CD4-positive, alpha-beta T cell (primary cell): ENCODE measurements around the gene ADGRG7. TPM values are rescaled to one million over a fixed set of nuclear protein-coding genes. Genes with fewer than 3 reads are reported as not detected.

Experiments
- ATAC-seq: fragments of 200-7000 bp; cut with Tn5 transposase; one replicate; pipeline ENCODE4 v1.10.0; 2022; ENCODE audit warnings: mild to moderate bottlenecking; ENCODE audit not compliant: poor library complexity
- CTCF ChIA-PET: fragments of 350-600 bp; sonication (Branson Sonifier 250); formaldehyde crosslinking; loops from one replicate; lab custom pipeline; 2021; ENCODE audit warnings: antibody characterized with exemption, inconsistent platforms; lab: Charles Lee
- POLR2A ChIA-PET: fragments of 350-600 bp; sonication (Branson Sonifier 250); formaldehyde crosslinking; loops from one replicate; lab custom pipeline; 2021; ENCODE audit warnings: antibody characterized with exemption, inconsistent platforms; lab: Charles Lee
- DNase-seq, 14 experiments: peaks; one replicate each; pipeline ENCODE4 v3.0.0-alpha.2; 2013 to 2020; ENCODE audit warnings: mixed read lengths in 2 of 14
- H3K27ac ChIP-seq, 2 donors: one replicate each; pipeline versions ENCODE4 v1.5.1 to v1.7.0; 2013; ENCODE audit warnings: low read length in 2 of 2, low read depth in 1 of 2, mild to moderate bottlenecking in 1 of 2
- H3K27me3 ChIP-seq, 2 experiments: 1 replicate in 1 of 2; 2 replicates in 1 of 2; pipeline versions ENCODE4 v1.6.1 to v1.7.0; 2013; ENCODE audit warnings: low read length in 2 of 2, control low read depth in 1 of 2, mild to moderate bottlenecking in 1 of 2, moderate library complexity in 1 of 2; ENCODE audit not compliant: insufficient read depth in 2 of 2, control insufficient read depth in 1 of 2
- H3K36me3 ChIP-seq: one replicate; pipeline ENCODE4 v1.6.1; 2013; ENCODE audit warnings: low read length, control low read depth; ENCODE audit not compliant: insufficient read depth
- H3K4me1 ChIP-seq: one replicate; pipeline ENCODE4 v1.6.1; 2013; ENCODE audit warnings: low read length, control low read depth; ENCODE audit not compliant: insufficient read depth
- H3K4me3 ChIP-seq: one replicate; pipeline ENCODE4 v1.5.1; 2013; ENCODE audit warnings: mild to moderate bottlenecking, low read length, moderate library complexity
- H3K9me3 ChIP-seq, 2 experiments: 1 replicate in 1 of 2; 2 replicates in 1 of 2; pipeline versions ENCODE4 v1.6.1 to v1.7.0; 2013; ENCODE audit warnings: low read length in 2 of 2, mild to moderate bottlenecking in 2 of 2, control low read depth in 1 of 2, moderate library complexity in 1 of 2; ENCODE audit not compliant: control insufficient read depth in 1 of 2, insufficient read depth in 1 of 2
- H3K27ac Mint-ChIP-seq: one replicate; pipeline ENCODE4 v1.8.0; 2020; ENCODE audit warnings: mixed read lengths
- H3K27me3 Mint-ChIP-seq: one replicate; pipeline ENCODE4 v1.8.0; 2021; ENCODE audit warnings: mixed read lengths
- H3K36me3 Mint-ChIP-seq: one replicate; pipeline ENCODE4 v1.8.0; 2021; ENCODE audit warnings: low read depth, mixed read lengths
- H3K4me1 Mint-ChIP-seq: one replicate; pipeline ENCODE4 v1.8.0; 2021; ENCODE audit warnings: low read depth, mixed read lengths
- H3K4me3 Mint-ChIP-seq: one replicate; pipeline ENCODE4 v1.8.0; 2020; ENCODE audit warnings: mild to moderate bottlenecking, mixed read lengths
- H3K9me3 Mint-ChIP-seq: one replicate; pipeline ENCODE4 v1.8.0; 2020; ENCODE audit warnings: mixed read lengths
- intact Hi-C, 2 experiments: fragments of 100-400 bp; cut with DNase I in 1 of 2; cut with micrococcal nuclease in 1 of 2; formaldehyde crosslinking; loops; one replicate each; pipeline versions ENCODE4 v1.15.1 to v1.9.0; 2023 to 2025; cut with DNase I, micrococcal nuclease
- total RNA-seq, 174 experiments: library from RNA in 2 of 174; stranded (reverse) in 2 of 174; gene quantifications; one replicate each; pipeline ENCODE4 v1.2.3 and lab custom pipeline; 2021 to 2026
- TF ChIP-seq, protein P1 (sequence below): fragments of 200-600 bp; IDR thresholded peaks from one replicate; pipeline ENCODE4 v1.8.0; 2022; ENCODE audit warnings: antibody characterized with exemption, mild to moderate bottlenecking

The ADGRG7 gene
- total RNA-seq, 2 experiments from 2014 or later: not detected

- H3K9me3 Mint-ChIP-seq: no peaks in the 10 kb centered on the region
- no peak overlapping the region for H3K27ac Mint-ChIP-seq
- no peaks in the 10 kb centered on the region for H3K36me3 Mint-ChIP-seq
- H3K4me1 Mint-ChIP-seq: no peaks in the 10 kb centered on the region
- Histone ChIP-seq H3K36me3 (no peaks in the 10 kb centered on the region), H3K4me3 (no peak overlapping the region), H3K27ac (no peak overlapping the region), H3K4me1 (peaks cover 4% of the 10 kb centered on the region), H3K9me3 (no peaks in the 10 kb centered on the region), H3K27me3 (no peaks in the 10 kb centered on the region)
- no peaks in the 10 kb centered on the region for H3K27me3 Mint-ChIP-seq
- ATAC-seq: no peak
- TF ChIP-seq, protein P1, sequence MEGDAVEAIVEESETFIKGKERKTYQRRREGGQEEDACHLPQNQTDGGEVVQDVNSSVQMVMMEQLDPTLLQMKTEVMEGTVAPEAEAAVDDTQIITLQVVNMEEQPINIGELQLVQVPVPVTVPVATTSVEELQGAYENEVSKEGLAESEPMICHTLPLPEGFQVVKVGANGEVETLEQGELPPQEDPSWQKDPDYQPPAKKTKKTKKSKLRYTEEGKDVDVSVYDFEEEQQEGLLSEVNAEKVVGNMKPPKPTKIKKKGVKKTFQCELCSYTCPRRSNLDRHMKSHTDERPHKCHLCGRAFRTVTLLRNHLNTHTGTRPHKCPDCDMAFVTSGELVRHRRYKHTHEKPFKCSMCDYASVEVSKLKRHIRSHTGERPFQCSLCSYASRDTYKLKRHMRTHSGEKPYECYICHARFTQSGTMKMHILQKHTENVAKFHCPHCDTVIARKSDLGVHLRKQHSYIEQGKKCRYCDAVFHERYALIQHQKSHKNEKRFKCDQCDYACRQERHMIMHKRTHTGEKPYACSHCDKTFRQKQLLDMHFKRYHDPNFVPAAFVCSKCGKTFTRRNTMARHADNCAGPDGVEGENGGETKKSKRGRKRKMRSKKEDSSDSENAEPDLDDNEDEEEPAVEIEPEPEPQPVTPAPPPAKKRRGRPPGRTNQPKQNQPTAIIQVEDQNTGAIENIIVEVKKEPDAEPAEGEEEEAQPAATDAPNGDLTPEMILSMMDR: no peak
- intact Hi-C loops: loop anchor here in 1 of 2 experiments (2.0 kb wide), 1 partner anchor 755 kb away; no protein-coding TSS in a partner anchor
- ChIA-PET CTCF (no interaction called here), POLR2A (no interaction called here)
- DNase-seq: no peak
- no peak overlapping the region for H3K4me3 Mint-ChIP-seq
Measured at GRCh38 chr3:100588251-100588650, 21.1 kb upstream of the ADGRG7 start.

DNA sequence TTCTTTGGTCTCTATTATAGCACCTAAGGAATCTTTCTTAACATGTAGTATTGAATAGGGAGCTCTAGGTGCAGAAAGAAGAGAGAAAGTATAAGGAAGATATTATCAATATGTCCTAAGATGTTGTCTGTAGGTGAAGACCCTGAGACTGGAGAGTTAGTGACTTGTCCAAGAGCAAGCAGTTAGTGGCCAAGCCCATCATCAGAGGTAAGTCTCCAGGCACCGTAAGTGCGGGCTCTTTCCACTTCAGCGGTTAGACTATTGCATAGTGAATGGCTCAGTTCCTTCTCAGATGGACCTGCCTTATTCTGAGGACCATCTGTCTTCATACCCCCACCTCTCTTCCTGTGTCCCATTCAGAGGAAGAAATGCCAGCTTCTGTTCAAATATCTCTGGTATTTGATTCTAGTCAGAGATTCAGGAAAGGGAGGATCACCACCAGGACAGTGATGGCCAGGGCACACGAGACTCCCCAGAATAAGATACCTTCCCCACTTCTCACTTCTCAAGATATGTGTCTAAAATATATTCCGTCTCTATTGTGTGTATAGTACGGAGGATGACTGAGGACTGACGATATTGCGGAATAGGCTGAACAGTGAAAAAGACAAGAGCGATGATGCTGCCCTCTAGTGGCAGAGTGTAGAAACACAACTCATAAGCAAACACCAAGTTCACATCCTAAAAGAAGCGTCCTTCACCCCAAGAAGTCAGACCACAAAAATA lies 19.1 kb upstream of the ADGRG7 start:
- POLR2A ChIA-PET: no interaction called here
- ATAC-seq (peak; percentile 89), DNase-seq (peak; percentile 13 to 84 (median 44))
- no peak overlapping the region for H3K4me3 ChIP-seq
- no peaks in the 10 kb centered on the region for H3K9me3 ChIP-seq
- intact Hi-C loops: loop anchor here (1.0 to 2.0 kb wide), 4 partner anchors 127 to 521 kb away; no protein-coding TSS in a partner anchor
- CTCF ChIA-PET: interaction anchor here (1.0 to 2.2 kb wide), 4 partner anchors 10 to 761 kb away, joined by 3 to 9 read pairs (median 4); no protein-coding TSS in a partner anchor
- no peaks in the 10 kb centered on the region for H3K27me3 ChIP-seq
- H3K4me3 Mint-ChIP-seq: no peak overlapping the region
- no peaks in the 10 kb centered on the region for H3K36me3 Mint-ChIP-seq
- no peak overlapping the region for H3K27ac ChIP-seq
- H3K27me3 Mint-ChIP-seq: no peaks in the 10 kb centered on the region
- H3K9me3 Mint-ChIP-seq: no peaks in the 10 kb centered on the region
- no peak overlapping the region for H3K27ac Mint-ChIP-seq
- peaks cover 4% of the 10 kb centered on the region for H3K4me1 ChIP-seq
- TF ChIP-seq, protein P1: peak; percentile 90
- H3K4me1 Mint-ChIP-seq: no peaks in the 10 kb centered on the region
- H3K36me3 ChIP-seq: no peaks in the 10 kb centered on the region

- DNase-seq (no peak), ATAC-seq (no peak)
- intact Hi-C loops: loop anchor here (1.0 to 2.0 kb wide), 4 partner anchors 128 to 522 kb away; no protein-coding TSS in a partner anchor
- Mint-ChIP-seq H3K9me3 (no peaks in the 10 kb centered on the region), H3K27me3 (no peaks in the 10 kb centered on the region), H3K36me3 (no peaks in the 10 kb centered on the region), H3K4me1 (no peaks in the 10 kb centered on the region), H3K4me3 (no peak overlapping the region), H3K27ac (no peak overlapping the region)
- Histone ChIP-seq H3K9me3 (no peaks in the 10 kb centered on the region), H3K27ac (no peak overlapping the region), H3K4me3 (no peak overlapping the region), H3K27me3 (no peaks in the 10 kb centered on the region), H3K36me3 (no peaks in the 10 kb centered on the region), H3K4me1 (peaks cover 4% of the 10 kb centered on the region)
- ChIA-PET CTCF (interaction anchor here (1.4 to 2.2 kb wide), 2 partner anchors 274 to 762 kb away, joined by 4 to 9 read pairs; no protein-coding TSS in a partner anchor), POLR2A (no interaction called here)
- TF ChIP-seq, protein P1: peak; percentile 29
Measured at GRCh38 chr3:100590840-100591147, 18.6 kb upstream of the ADGRG7 start.
